Mucosa of descending colon (tissue), 3 donors: Measurements from ENCODE around the gene MAGEA3. TPM values are rescaled to one million over a fixed set of nuclear protein-coding genes. Genes with fewer than 3 reads are reported as not detected.
"Not testable (repeated sequence)": the region's sequence is repeated elsewhere in the genome, so short reads cannot be mapped to it uniquely, and the experiment has no call there.

ENCODE experiments used
- ATAC-seq: fragments of 200-7000 bp; cut with Tn5 transposase; one replicate; pipeline ENCODE4 v1.9.1; 2020; ENCODE audit warnings: mild to moderate bottlenecking, moderate library complexity
- DNase-seq, 3 donors: peaks; one replicate each; pipeline ENCODE4 v3.0.0-alpha.2; 2020
- H3K36me3 ChIP-seq: fragments of 200-600 bp; one replicate; pipeline ENCODE4 v1.8.0; 2021; ENCODE audit warnings: low read depth, mild to moderate bottlenecking
- H3K4me1 ChIP-seq: fragments of 200-600 bp; one replicate; pipeline ENCODE4 v1.8.0; 2021; ENCODE audit warnings: low read depth, mild to moderate bottlenecking
- H3K4me3 ChIP-seq: fragments of 200-600 bp; one replicate; pipeline ENCODE4 v1.8.0; 2021; ENCODE audit warnings: mild to moderate bottlenecking
- H3K9me3 ChIP-seq: fragments of 200-600 bp; one replicate; pipeline ENCODE4 v1.8.0; 2021; ENCODE audit warnings: mild to moderate bottlenecking
- intact Hi-C, 2 donors: fragments of 100-400 bp; cut with DNase I in 1 of 2; cut with micrococcal nuclease in 1 of 2; formaldehyde crosslinking; loops; one replicate each; pipeline versions ENCODE4 v1.11.0 to v1.11.1; 2022; cut with DNase I, micrococcal nuclease
- long read RNA-seq, 2 donors: library from polyadenylated mRNA; unstranded; transcript quantifications; one replicate each; pipeline ENCODE4 v2.0.0, GENCODE V29; 2019 to 2021
- total RNA-seq, 3 donors: library from RNA; stranded (reverse); fragmentation: NEBNext Ultra II Directional in 2 of 3; extraction: Animal tissue kit (Norgen Biotek cat#: 25700) in 2 of 3; gene quantifications; one replicate each; pipeline versions ENCODE4 v1.2.1 to v1.2.4, GENCODE V29; 2021 to 2023
- TF ChIP-seq, protein P1 (sequence below): fragments of 200-600 bp; IDR thresholded peaks from one replicate; pipeline ENCODE4 v1.8.0; 2022; ENCODE audit warnings: antibody characterized with exemption, mild to moderate bottlenecking
- donor health status: DM: no; HTN: no; CAD: no; lungs with moderate emphysema.
- donor health status: DM: no; HTN: no; CAD: no.
- donor health status: DM: no; HTN: yes; CAD: no.

Gene MAGEA3, protein sequence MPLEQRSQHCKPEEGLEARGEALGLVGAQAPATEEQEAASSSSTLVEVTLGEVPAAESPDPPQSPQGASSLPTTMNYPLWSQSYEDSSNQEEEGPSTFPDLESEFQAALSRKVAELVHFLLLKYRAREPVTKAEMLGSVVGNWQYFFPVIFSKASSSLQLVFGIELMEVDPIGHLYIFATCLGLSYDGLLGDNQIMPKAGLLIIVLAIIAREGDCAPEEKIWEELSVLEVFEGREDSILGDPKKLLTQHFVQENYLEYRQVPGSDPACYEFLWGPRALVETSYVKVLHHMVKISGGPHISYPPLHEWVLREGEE
- not detected for total RNA-seq
- long read RNA-seq, donor 1, result 0 reads
- long read RNA-seq, donor 2, result 0 reads

DNA sequence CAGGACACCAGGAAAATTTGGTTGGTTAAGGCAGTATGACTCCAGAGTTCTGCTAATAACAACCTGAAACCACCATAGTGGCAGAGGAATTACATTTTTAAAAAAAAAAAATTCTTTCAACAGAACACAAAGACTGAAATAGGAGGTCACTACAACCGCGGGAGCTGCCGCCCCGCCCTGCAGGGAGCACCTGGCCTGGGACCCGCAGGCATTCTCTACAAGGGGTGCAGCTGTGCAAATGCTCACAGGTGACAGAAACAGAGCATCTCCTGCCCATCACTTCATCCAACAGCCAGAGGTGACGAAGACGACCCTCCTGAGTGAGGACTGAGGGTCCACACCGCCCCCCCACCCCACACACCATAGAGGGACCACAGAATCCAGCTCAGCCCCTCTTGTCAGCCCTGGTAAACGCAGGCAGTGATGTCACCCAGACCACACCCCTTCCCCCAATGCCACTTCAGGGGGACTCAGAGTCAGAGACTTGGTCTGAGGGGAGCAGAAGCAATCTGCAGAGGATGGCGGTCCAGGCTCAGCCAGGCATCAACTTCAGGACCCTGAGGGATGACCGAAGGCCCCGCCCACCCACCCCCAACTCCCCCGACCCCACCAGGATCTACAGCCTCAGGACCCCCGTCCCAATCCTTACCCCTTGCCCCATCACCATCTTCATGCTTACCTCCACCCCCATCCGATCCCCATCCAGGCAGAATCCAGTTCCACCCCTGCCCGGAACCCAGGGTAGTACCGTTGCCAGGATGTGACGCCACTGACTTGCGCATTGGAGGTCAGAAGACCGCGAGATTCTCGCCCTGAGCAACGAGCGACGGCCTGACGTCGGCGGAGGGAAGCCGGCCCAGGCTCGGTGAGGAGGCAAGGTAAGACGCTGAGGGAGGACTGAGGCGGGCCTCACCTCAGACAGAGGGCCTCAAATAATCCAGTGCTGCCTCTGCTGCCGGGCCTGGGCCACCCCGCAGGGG is at the start of gene MAGEA3:
Gene MAGEA3, plus strand, starts transcription at position 843 of the 980 bp plus-strand sequence. CDS start 2,039 bp downstream, outside the sequence.
- H3K36me3 ChIP-seq, H3K4me3 ChIP-seq, DNase-seq, H3K4me1 ChIP-seq, intact Hi-C loops, H3K9me3 ChIP-seq, ATAC-seq: not testable (repeated sequence)

DNA sequence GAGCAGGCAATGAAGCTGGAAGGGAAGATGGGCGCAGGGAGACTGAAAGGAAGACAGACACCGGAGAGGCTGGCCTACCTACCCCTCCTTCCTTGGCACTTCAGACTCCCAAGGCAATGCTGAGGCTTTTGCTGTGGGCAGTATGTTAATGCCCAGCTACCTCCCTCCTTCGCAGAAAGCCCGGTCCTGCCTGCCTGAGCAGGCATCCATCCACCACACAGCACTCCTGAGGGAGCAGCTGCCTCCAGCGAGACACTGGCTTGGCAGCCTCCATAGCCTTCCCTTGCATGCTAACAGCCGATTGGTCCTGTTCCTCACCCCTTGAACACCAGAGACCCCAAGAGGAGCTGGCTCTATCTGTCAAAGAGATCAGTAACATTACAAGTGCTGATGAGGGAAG is 46.5 kb upstream of the MAGEA3 start:
- no peak for ATAC-seq
- intact Hi-C loops, result no loop called here
- Histone ChIP-seq H3K4me1 (no peaks in the 10 kb centered on the region), H3K9me3 (no peaks in the 10 kb centered on the region), H3K4me3 (no peak overlapping the region), H3K36me3 (no peaks in the 10 kb centered on the region)
- no peak for DNase-seq
- TF ChIP-seq, protein P1, sequence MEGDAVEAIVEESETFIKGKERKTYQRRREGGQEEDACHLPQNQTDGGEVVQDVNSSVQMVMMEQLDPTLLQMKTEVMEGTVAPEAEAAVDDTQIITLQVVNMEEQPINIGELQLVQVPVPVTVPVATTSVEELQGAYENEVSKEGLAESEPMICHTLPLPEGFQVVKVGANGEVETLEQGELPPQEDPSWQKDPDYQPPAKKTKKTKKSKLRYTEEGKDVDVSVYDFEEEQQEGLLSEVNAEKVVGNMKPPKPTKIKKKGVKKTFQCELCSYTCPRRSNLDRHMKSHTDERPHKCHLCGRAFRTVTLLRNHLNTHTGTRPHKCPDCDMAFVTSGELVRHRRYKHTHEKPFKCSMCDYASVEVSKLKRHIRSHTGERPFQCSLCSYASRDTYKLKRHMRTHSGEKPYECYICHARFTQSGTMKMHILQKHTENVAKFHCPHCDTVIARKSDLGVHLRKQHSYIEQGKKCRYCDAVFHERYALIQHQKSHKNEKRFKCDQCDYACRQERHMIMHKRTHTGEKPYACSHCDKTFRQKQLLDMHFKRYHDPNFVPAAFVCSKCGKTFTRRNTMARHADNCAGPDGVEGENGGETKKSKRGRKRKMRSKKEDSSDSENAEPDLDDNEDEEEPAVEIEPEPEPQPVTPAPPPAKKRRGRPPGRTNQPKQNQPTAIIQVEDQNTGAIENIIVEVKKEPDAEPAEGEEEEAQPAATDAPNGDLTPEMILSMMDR, result no peak

DNA sequence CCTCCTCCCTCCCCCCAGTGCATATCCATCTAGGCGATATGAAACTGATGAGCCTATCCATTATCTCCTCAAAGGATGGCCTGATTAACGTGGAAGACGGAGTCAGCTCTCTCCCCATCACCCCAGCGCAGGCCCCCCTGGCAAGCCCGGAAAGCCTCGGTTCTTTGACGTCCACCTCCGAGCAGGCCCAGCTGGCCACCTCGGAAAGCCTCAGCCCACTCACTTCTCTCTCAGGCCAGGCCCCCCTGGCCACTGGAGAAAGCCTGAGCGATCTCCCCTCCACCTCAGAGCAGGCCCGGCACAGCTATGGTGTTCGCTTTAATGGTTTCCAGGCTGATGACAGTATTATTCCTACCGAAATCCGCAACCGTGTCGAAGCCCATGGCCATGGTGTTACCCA is 46.1 kb upstream of the MAGEA3 start:
- Histone ChIP-seq H3K4me1 (no peaks in the 10 kb centered on the region), H3K36me3 (no peaks in the 10 kb centered on the region), H3K4me3 (no peak overlapping the region), H3K9me3 (no peaks in the 10 kb centered on the region)
- intact Hi-C loops, result no loop called here
- no peak for ATAC-seq
- no peak for DNase-seq
- TF ChIP-seq, protein P1, result no peak

DNA sequence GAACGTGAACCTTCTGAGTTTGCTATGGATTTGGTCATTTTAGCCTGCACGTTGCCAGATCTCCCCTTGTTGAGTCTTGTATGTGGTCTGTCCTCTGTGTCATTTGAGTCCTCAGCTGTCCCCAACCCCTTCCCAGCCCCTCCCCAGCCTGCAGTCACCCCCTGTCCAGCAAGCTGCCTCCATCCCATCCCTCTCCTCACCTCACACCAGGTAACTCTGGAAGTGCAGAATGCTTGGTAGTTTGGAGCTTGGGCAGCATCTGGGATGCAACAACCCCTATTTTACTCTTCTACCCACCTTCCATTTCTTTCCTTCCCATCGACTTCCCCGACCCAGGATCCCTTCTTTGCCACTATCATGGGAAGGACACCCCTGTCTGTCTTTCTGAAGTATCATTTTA is 42.5 kb upstream of the MAGEA3 start:
- H3K4me1 ChIP-seq, result no peaks in the 10 kb centered on the region
- DNase-seq (no peak), ATAC-seq (no peak)
- no peaks in the 10 kb centered on the region for H3K9me3 ChIP-seq
- intact Hi-C loops, result no loop called here
- H3K4me3 ChIP-seq, result no peak overlapping the region
- TF ChIP-seq, protein P1, result no peak
- H3K36me3 ChIP-seq, result no peaks in the 10 kb centered on the region

DNA sequence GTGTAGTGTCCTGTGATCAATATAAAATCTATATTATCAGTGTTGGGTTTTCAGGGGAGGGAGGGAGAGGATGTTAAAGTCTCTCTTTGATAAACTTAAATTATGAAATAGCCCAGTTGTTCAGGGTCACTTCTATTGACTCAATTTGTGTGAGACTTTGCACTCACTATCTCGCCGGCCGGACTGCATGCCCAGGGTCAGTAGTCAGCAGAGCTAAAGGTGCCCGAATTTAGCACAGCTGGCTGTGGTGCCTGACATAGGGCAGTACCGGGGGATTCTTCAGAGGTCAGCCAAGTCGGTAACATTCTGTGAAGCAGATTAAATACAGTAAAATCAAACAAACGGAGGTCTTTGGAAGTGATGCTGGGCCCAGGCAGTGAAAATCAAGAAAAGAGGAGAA is 41.7 kb upstream of the MAGEA3 start:
- Histone ChIP-seq H3K9me3 (no peaks in the 10 kb centered on the region), H3K36me3 (no peaks in the 10 kb centered on the region), H3K4me3 (no peak overlapping the region), H3K4me1 (no peaks in the 10 kb centered on the region)
- intact Hi-C loops, result no loop called here
- ATAC-seq (no peak), DNase-seq (no peak)
- TF ChIP-seq, protein P1, result no peak

DNA sequence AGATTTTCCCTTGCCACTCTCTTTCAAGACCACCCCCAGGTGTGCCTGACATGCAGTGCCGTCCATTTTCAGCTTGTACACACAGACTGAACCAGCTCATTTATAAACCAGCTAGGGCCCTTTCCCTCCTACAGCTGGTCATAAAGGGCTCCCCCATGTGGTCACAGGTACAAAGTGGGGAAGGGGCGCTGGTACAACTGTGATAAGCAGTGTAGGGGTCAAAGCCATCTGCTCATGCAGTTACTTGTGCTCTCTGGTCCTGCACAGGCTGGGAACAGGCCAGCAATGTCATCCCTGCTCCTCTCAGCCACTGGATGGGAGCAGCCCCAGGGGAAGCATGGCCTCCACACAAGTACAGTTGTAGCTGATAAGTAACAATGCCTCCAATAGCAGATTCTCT is 40.3 kb upstream of the MAGEA3 start:
- no peak for ATAC-seq
- H3K36me3 ChIP-seq, result no peaks in the 10 kb centered on the region
- H3K4me3 ChIP-seq, result no peak overlapping the region

More for the DNA sequence above, 40.3 kb upstream of the MAGEA3 start:
- DNase-seq, result no peak
- TF ChIP-seq, protein P1, result no peak
- intact Hi-C loops, result no loop called here
- Histone ChIP-seq H3K9me3 (no peaks in the 10 kb centered on the region), H3K4me1 (no peaks in the 10 kb centered on the region)
